Activated CD4-positive, alpha-beta memory T cell treated with anti-CD3 and anti-CD28 coated beads for 36 hours (primary cell): ENCODE data around the gene TMBIM1. TPM values are rescaled to one million over a fixed set of nuclear protein-coding genes. Genes with fewer than 3 reads are reported as not detected.

Experiments used
- CTCF ChIA-PET: fragments of 350-600 bp; sonication (Branson Sonifier 250); formaldehyde crosslinking; loops from one replicate; lab custom pipeline; 2021; ENCODE audit warnings: antibody characterized with exemption, inconsistent platforms; lab: Charles Lee
- POLR2A ChIA-PET: fragments of 350-600 bp; sonication (Branson Sonifier 250); formaldehyde crosslinking; loops from one replicate; lab custom pipeline; 2021; ENCODE audit warnings: antibody characterized with exemption; lab: Charles Lee
- DNase-seq: peaks from one replicate; pipeline ENCODE4 v3.0.0-alpha.2; 2020
- H3K27ac Mint-ChIP-seq: one replicate; pipeline ENCODE4 v1.8.0; 2021; ENCODE audit warnings: mixed read lengths
- H3K27me3 Mint-ChIP-seq: one replicate; pipeline ENCODE4 v1.8.0; 2021; ENCODE audit warnings: mixed read lengths
- H3K36me3 Mint-ChIP-seq: one replicate; pipeline ENCODE4 v1.8.0; 2021; ENCODE audit warnings: mixed read lengths
- H3K4me1 Mint-ChIP-seq: one replicate; pipeline ENCODE4 v1.8.0; 2021; ENCODE audit warnings: low read depth, mixed read lengths
- H3K4me3 Mint-ChIP-seq: one replicate; pipeline ENCODE4 v1.8.0; 2021; ENCODE audit warnings: mild to moderate bottlenecking, mixed read lengths
- H3K9me3 Mint-ChIP-seq: one replicate; pipeline ENCODE4 v1.8.0; 2021; ENCODE audit warnings: mixed read lengths
- intact Hi-C: fragments of 100-400 bp; cut with micrococcal nuclease; formaldehyde crosslinking; loops from one replicate; pipeline ENCODE4 v1.15.1; 2023
- total RNA-seq, 2 experiments: library from RNA; stranded (reverse); gene quantifications; one replicate each; pipeline ENCODE4 v1.2.3, GENCODE V29; 2021

Gene TMBIM1
- total RNA-seq, 2 experiments from 2014 or later = 71.8 to 79.2 TPM

GRCh38 chr2:218244665-218245064 is 47.6 kb downstream of the TMBIM1 start:
- peak overlapping the region; percentile 59 for H3K27ac Mint-ChIP-seq
- no peak overlapping the region for H3K4me3 Mint-ChIP-seq
- H3K36me3 Mint-ChIP-seq = peaks cover 76% of the 10 kb centered on the region
- intact Hi-C loops = no loop called here
- DNase-seq = no peak
- CTCF ChIA-PET = interaction anchor here (1.2 kb wide), 1 partner anchor 16 kb away, joined by 3 read pairs; no protein-coding TSS in a partner anchor
- no peaks in the 10 kb centered on the region for H3K27me3 Mint-ChIP-seq
- peaks cover 8% of the 10 kb centered on the region for H3K4me1 Mint-ChIP-seq
- no peaks in the 10 kb centered on the region for H3K9me3 Mint-ChIP-seq
- POLR2A ChIA-PET = interaction anchor here (2.5 kb wide), 1 partner anchor 10 kb away, joined by 7 read pairs; no protein-coding TSS in a partner anchor

- peak overlapping the region; percentile 59 for H3K27ac Mint-ChIP-seq
- ChIA-PET POLR2A (interaction anchor here (2.5 kb wide), 1 partner anchor 11 kb away, joined by 7 read pairs; no protein-coding TSS in a partner anchor), CTCF (interaction anchor here (1.2 kb wide), 1 partner anchor 15 kb away, joined by 3 read pairs; no protein-coding TSS in a partner anchor)
- H3K36me3 Mint-ChIP-seq = peaks cover 76% of the 10 kb centered on the region
- intact Hi-C loops = no loop called here
- no peaks in the 10 kb centered on the region for H3K27me3 Mint-ChIP-seq
- peaks cover 10% of the 10 kb centered on the region for H3K4me1 Mint-ChIP-seq
- DNase-seq = no peak
- H3K9me3 Mint-ChIP-seq = no peaks in the 10 kb centered on the region
- H3K4me3 Mint-ChIP-seq = no peak overlapping the region
Observed at GRCh38 chr2:218244204-218244603, 48.1 kb downstream of the TMBIM1 start.

GRCh38 chr2:218238887-218239286 is 53.4 kb downstream of the TMBIM1 start:
- CTCF ChIA-PET = no interaction called here
- H3K36me3 Mint-ChIP-seq = peaks cover 72% of the 10 kb centered on the region
- peaks cover 19% of the 10 kb centered on the region for H3K4me1 Mint-ChIP-seq
- H3K27ac Mint-ChIP-seq = peak overlapping the region; percentile 45
- H3K9me3 Mint-ChIP-seq = no peaks in the 10 kb centered on the region
- intact Hi-C loops = no loop called here
- POLR2A ChIA-PET = interaction anchor here (1.1 kb wide), 1 partner anchor 15 kb away, joined by 3 read pairs; no protein-coding TSS in a partner anchor
- no peak for DNase-seq
- H3K4me3 Mint-ChIP-seq = no peak overlapping the region
- H3K27me3 Mint-ChIP-seq = no peaks in the 10 kb centered on the region

GRCh38 chr2:218236829-218237228 is 55.5 kb downstream of the TMBIM1 start:
- intact Hi-C loops = no loop called here
- H3K4me1 Mint-ChIP-seq = peaks cover 25% of the 10 kb centered on the region
- peaks cover 78% of the 10 kb centered on the region for H3K36me3 Mint-ChIP-seq
- H3K27me3 Mint-ChIP-seq = no peaks in the 10 kb centered on the region
- CTCF ChIA-PET = interaction anchor here (1.8 kb wide), 1 partner anchor 8 kb away, joined by 4 read pairs; no protein-coding TSS in a partner anchor
- DNase-seq = no peak
- no peak overlapping the region for H3K4me3 Mint-ChIP-seq
- POLR2A ChIA-PET = no interaction called here
- H3K9me3 Mint-ChIP-seq = no peaks in the 10 kb centered on the region
- no peak overlapping the region for H3K27ac Mint-ChIP-seq

GRCh38 chr2:218235017-218235416 is 57.3 kb downstream of the TMBIM1 start:
- peak overlapping the region; percentile 58 for H3K27ac Mint-ChIP-seq
- H3K9me3 Mint-ChIP-seq = no peaks in the 10 kb centered on the region
- H3K4me3 Mint-ChIP-seq = no peak overlapping the region
- peaks cover 34% of the 10 kb centered on the region for H3K4me1 Mint-ChIP-seq
- peaks cover 78% of the 10 kb centered on the region for H3K36me3 Mint-ChIP-seq
- ChIA-PET POLR2A (interaction anchor here (0.9 to 1.0 kb wide), 2 partner anchors 19 to 22 kb away, joined by 3 to 4 read pairs; no protein-coding TSS in a partner anchor), CTCF (interaction anchor here (0.8 to 1.5 kb wide), 3 partner anchors 22 to 52 kb away, joined by 3 to 6 read pairs (median 3); no protein-coding TSS in a partner anchor)
- DNase-seq = no peak
- H3K27me3 Mint-ChIP-seq = no peaks in the 10 kb centered on the region
- intact Hi-C loops = no loop called here

- intact Hi-C loops = no loop called here
- peaks cover 75% of the 10 kb centered on the region for H3K36me3 Mint-ChIP-seq
- no peak overlapping the region for H3K4me3 Mint-ChIP-seq
- ChIA-PET POLR2A (interaction anchor here (0.9 to 1.0 kb wide), 2 partner anchors 19 to 23 kb away, joined by 3 to 4 read pairs; no protein-coding TSS in a partner anchor), CTCF (interaction anchor here (0.8 to 1.5 kb wide), 3 partner anchors 22 to 52 kb away, joined by 3 to 6 read pairs (median 3); no protein-coding TSS in a partner anchor)
- no peaks in the 10 kb centered on the region for H3K9me3 Mint-ChIP-seq
- no peak overlapping the region for H3K27ac Mint-ChIP-seq
- no peaks in the 10 kb centered on the region for H3K27me3 Mint-ChIP-seq
- DNase-seq = no peak
- peaks cover 36% of the 10 kb centered on the region for H3K4me1 Mint-ChIP-seq
Observed at GRCh38 chr2:218234521-218234920, 57.8 kb downstream of the TMBIM1 start.

- intact Hi-C loops = no loop called here
- Mint-ChIP-seq H3K4me3 (no peak overlapping the region), H3K27me3 (no peaks in the 10 kb centered on the region), H3K27ac (peak overlapping the region; percentile 72), H3K36me3 (peaks cover 71% of the 10 kb centered on the region), H3K4me1 (peaks cover 40% of the 10 kb centered on the region), H3K9me3 (no peaks in the 10 kb centered on the region)
- DNase-seq = no peak
- CTCF ChIA-PET = interaction anchor here (1.1 kb wide), 1 partner anchor 24 kb away, joined by 4 read pairs; no protein-coding TSS in a partner anchor
- POLR2A ChIA-PET = no interaction called here
Observed at GRCh38 chr2:218233543-218233942, 58.8 kb downstream of the TMBIM1 start.

GRCh38 chr2:218230882-218231281 is 61.4 kb downstream of the TMBIM1 start:
- Mint-ChIP-seq H3K4me1 (peaks cover 61% of the 10 kb centered on the region), H3K9me3 (no peaks in the 10 kb centered on the region), H3K27ac (peak overlapping the region; percentile 69), H3K4me3 (no peak overlapping the region), H3K36me3 (peaks cover 74% of the 10 kb centered on the region), H3K27me3 (no peaks in the 10 kb centered on the region)
- CTCF ChIA-PET = interaction anchor here (0.8 to 3.8 kb wide), 11 partner anchors 11 to 63 kb away, joined by 3 to 30 read pairs (median 3); no protein-coding TSS in a partner anchor
- POLR2A ChIA-PET = interaction anchor here (0.8 to 1.0 kb wide), 3 partner anchors 10 to 340 kb away, joined by 4 to 6 read pairs (median 5); partner anchors contain the start of gene ARPC2
- intact Hi-C loops = loop anchor here (1.0 kb wide), 1 partner anchor 338 kb away; no protein-coding TSS in a partner anchor
- peak; percentile 56 for DNase-seq

GRCh38 chr2:218229851-218230250 is 62.5 kb downstream of the TMBIM1 start:
- intact Hi-C loops = loop anchor here (1.0 to 2.0 kb wide), 5 partner anchors 12 to 56 kb away; partner anchors contain the start of genes AAMP and PNKD
- POLR2A ChIA-PET = interaction anchor here (0.9 to 1.7 kb wide), 9 partner anchors 9 to 61 kb away, joined by 3 to 10 read pairs (median 4); partner anchors contain the start of genes AAMP and PNKD
- Mint-ChIP-seq H3K36me3 (peaks cover 75% of the 10 kb centered on the region), H3K27ac (peak overlapping the region; percentile 69), H3K9me3 (no peaks in the 10 kb centered on the region), H3K4me3 (no peak overlapping the region), H3K27me3 (no peaks in the 10 kb centered on the region), H3K4me1 (peaks cover 72% of the 10 kb centered on the region)
- peak; percentile 50 for DNase-seq
- CTCF ChIA-PET = interaction anchor here (0.9 to 3.8 kb wide), 7 partner anchors 8 to 44 kb away, joined by 3 to 30 read pairs (median 4); partner anchors contain the start of genes AAMP, ARPC2 and PNKD

- CTCF ChIA-PET = interaction anchor here (1.1 to 3.8 kb wide), 7 partner anchors 8 to 43 kb away, joined by 3 to 30 read pairs (median 4); partner anchors contain the start of genes AAMP, ARPC2 and PNKD
- H3K9me3 Mint-ChIP-seq = no peaks in the 10 kb centered on the region
- H3K4me3 Mint-ChIP-seq = peak overlapping the region; percentile 4
- peak overlapping the region; percentile 91 for H3K27ac Mint-ChIP-seq
- intact Hi-C loops = loop anchor here (1.0 to 2.0 kb wide), 5 partner anchors 11 to 57 kb away; partner anchors contain the start of genes AAMP and PNKD
- H3K4me1 Mint-ChIP-seq = peaks cover 74% of the 10 kb centered on the region
- H3K27me3 Mint-ChIP-seq = no peaks in the 10 kb centered on the region
- POLR2A ChIA-PET = interaction anchor here (0.9 to 1.7 kb wide), 9 partner anchors 9 to 61 kb away, joined by 3 to 10 read pairs (median 4); partner anchors contain the start of genes AAMP and PNKD
- peaks cover 74% of the 10 kb centered on the region for H3K36me3 Mint-ChIP-seq
- peak; percentile 63 for DNase-seq
Observed at GRCh38 chr2:218229239-218229638, 63.1 kb downstream of the TMBIM1 start.

GRCh38 chr2:218228366-218229090 is 63.8 kb downstream of the TMBIM1 start:
- H3K9me3 Mint-ChIP-seq = no peaks in the 10 kb centered on the region
- peak overlapping the region; percentile 91 for H3K27ac Mint-ChIP-seq
- intact Hi-C loops = loop anchor here (1.0 to 2.0 kb wide), 5 partner anchors 10 to 58 kb away; partner anchors contain the start of genes AAMP and PNKD
- H3K36me3 Mint-ChIP-seq = peaks cover 74% of the 10 kb centered on the region
- ChIA-PET POLR2A (interaction anchor here (1.1 to 1.7 kb wide), 5 partner anchors 8 to 29 kb away, joined by 3 to 10 read pairs (median 4); no protein-coding TSS in a partner anchor), CTCF (interaction anchor here (0.6 to 3.8 kb wide), 6 partner anchors 8 to 42 kb away, joined by 3 to 30 read pairs (median 4); partner anchors contain the start of genes AAMP, ARPC2 and PNKD)
- peaks cover 76% of the 10 kb centered on the region for H3K4me1 Mint-ChIP-seq
- DNase-seq = no peak
- H3K27me3 Mint-ChIP-seq = no peaks in the 10 kb centered on the region
- H3K4me3 Mint-ChIP-seq = no peak overlapping the region
